ENCODE results near the gene BTBD19. TPM values are rescaled to one million over a fixed set of nuclear protein-coding genes. Genes with fewer than 3 reads are reported as not detected.

BTBD19 gene
- polyA plus RNA-seq, 2 of the 4 experiments (the other 2 are of a cell fraction) = 4.7 to 7.4 TPM

- TF ChIP-seq, protein P1, sequence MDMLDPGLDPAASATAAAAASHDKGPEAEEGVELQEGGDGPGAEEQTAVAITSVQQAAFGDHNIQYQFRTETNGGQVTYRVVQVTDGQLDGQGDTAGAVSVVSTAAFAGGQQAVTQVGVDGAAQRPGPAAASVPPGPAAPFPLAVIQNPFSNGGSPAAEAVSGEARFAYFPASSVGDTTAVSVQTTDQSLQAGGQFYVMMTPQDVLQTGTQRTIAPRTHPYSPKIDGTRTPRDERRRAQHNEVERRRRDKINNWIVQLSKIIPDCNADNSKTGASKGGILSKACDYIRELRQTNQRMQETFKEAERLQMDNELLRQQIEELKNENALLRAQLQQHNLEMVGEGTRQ (IDR thresholded peaks at IDR 0.05) = peak; percentile 57
- TF ChIP-seq RCOR1 (IDR thresholded peaks at IDR 0.05; ENCODE audit: low read depth, low read length) (no peak), FOSB (CRISPR knock-in tag; IDR thresholded peaks at IDR 0.05) (no peak), RNF2 (IDR thresholded peaks at IDR 0.05; ENCODE audit: borderline replicate concordance, low read depth) (no peak), RAD21 (conservative IDR thresholded peaks at IDR 0.05 in 1 of 2, IDR thresholded peaks at IDR 0.05 in 1 of 2) (peak; percentile 68 to 74), NPAS2 (CRISPR knock-in tag; IDR thresholded peaks at IDR 0.05; ENCODE audit: borderline replicate concordance) (peak; percentile 61; the same call in 1 of the 2 replicates), POLR2A (IDR thresholded peaks at IDR 0.05; ENCODE audit: low read length) (peak; percentile 40)
- TF ChIP-seq, protein P2, sequence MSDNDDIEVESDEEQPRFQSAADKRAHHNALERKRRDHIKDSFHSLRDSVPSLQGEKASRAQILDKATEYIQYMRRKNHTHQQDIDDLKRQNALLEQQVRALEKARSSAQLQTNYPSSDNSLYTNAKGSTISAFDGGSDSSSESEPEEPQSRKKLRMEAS (IDR thresholded peaks at IDR 0.05) = peak; percentile 98
Measured at GRCh38 chr1:44786138-44786840, 22.0 kb upstream of the BTBD19 start (continued).

GRCh38 chr1:44786841-44787426, 21.4 kb upstream of the BTBD19 start:
- H3K27ac ChIP-seq = peak overlapping the region; percentile 89 to 93
- WGBS (ENCODE audit: missing lambda C conversion rate) = 85% methylated on average over 7 of the region's 9 CpGs

DNA sequence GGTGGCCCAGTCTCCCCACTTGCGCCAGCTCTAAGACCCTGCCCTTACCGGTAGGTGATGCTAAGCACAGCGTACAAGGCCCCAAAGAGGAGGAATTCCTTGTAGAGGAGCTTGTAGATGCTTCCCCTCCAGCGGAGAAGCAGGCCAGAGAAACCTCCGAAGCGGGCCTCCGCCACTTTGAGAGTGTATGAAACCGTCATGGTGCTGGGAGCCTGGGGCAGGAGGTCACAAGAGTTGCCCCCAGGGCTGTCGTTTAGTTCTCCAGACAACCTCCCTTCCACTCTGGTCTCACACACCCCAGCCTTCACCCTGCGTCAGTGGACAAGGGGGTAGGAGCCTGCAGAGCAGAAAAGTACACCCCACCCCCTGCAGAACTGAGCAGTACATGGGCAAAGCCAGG, 20.8 kb upstream of the BTBD19 start:
- WGBS (ENCODE audit: missing lambda C conversion rate) = 98% methylated on average over 8 of the region's 10 CpGs
- Histone ChIP-seq H3K4me2 (no peak overlapping the region), H3K27ac (no peak overlapping the region), H3K4me3 (no peak overlapping the region), H3K9me3 (no peaks in the 10 kb centered on the region), H3K4me1 (peaks cover 6% of the 10 kb centered on the region)
- ChIA-PET POLR2A (interaction anchor here (0.5 to 1.4 kb wide), 3 partner anchors 12 to 75 kb away, joined by 6 to 8 read pairs (median 7); partner anchors contain the start of genes PLK3 and RPS8), CTCF (interaction anchor here (0.7 to 7.1 kb wide), 10 partner anchors 9 to 516 kb away, joined by 3 to 44 read pairs (median 8); partner anchors contain the start of genes PLK3, RNU5D-1 and RPS8)
- no peak for FAIRE-seq
- ATAC-seq = no peak
- DNase-seq (ENCODE audit: low read depth in 1 of 2, low spot score in 1 of 2) = no peak
- TF ChIP-seq RAD21 (conservative IDR thresholded peaks at IDR 0.05 in 1 of 2, IDR thresholded peaks at IDR 0.05 in 1 of 2) = no peak
- TF ChIP-seq RFX5 (IDR thresholded peaks at IDR 0.05) = no peak
- TF ChIP-seq, protein P3, sequence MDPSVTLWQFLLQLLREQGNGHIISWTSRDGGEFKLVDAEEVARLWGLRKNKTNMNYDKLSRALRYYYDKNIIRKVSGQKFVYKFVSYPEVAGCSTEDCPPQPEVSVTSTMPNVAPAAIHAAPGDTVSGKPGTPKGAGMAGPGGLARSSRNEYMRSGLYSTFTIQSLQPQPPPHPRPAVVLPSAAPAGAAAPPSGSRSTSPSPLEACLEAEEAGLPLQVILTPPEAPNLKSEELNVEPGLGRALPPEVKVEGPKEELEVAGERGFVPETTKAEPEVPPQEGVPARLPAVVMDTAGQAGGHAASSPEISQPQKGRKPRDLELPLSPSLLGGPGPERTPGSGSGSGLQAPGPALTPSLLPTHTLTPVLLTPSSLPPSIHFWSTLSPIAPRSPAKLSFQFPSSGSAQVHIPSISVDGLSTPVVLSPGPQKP (IDR thresholded peaks at IDR 0.05; ENCODE audit: low read depth, low read length) = no peak
- TF ChIP-seq HMGXB4 (CRISPR knock-in tag; IDR thresholded peaks at IDR 0.05; ENCODE audit: borderline replicate concordance) = no peak
- TF ChIP-seq EHF (CRISPR knock-in tag; IDR thresholded peaks at IDR 0.05) = no peak
- TF ChIP-seq JUN (IDR thresholded peaks at IDR 0.05) = no peak
- no peak for TF ChIP-seq NR3C1 (IDR thresholded peaks at IDR 0.05)
- TF ChIP-seq, protein P2 (IDR thresholded peaks at IDR 0.05) = no peak
- TF ChIP-seq HEYL (CRISPR knock-in tag; IDR thresholded peaks at IDR 0.05) = no peak
- no peak for TF ChIP-seq MYC (IDR thresholded peaks at IDR 0.05; ENCODE audit: borderline replicate concordance, low read length)
- TF ChIP-seq POLR2AphosphoS2 (conservative IDR thresholded peaks at IDR 0.05; ENCODE audit: low read length) = no peak
- TF ChIP-seq FOSB (CRISPR knock-in tag; IDR thresholded peaks at IDR 0.05) = no peak
- TF ChIP-seq, protein P4, sequence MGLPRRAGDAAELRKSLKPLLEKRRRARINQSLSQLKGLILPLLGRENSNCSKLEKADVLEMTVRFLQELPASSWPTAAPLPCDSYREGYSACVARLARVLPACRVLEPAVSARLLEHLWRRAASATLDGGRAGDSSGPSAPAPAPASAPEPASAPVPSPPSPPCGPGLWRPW (IDR thresholded peaks at IDR 0.05) = no peak

More at GRCh38 chr1:44786841-44787426, 21.4 kb upstream of the BTBD19 start:
- Histone ChIP-seq H3K4me3 (peak overlapping the region; percentile 49; the same call in 2 of the 3 replicates), H3K9me3 (no peaks in the 10 kb centered on the region), H3K4me1 (peaks cover 6% of the 10 kb centered on the region), H3K4me2 (peak overlapping the region; percentile 97)
- FAIRE-seq (no peak), DNase-seq (ENCODE audit: low read depth in 1 of 2, low spot score in 1 of 2) (no peak), ATAC-seq (no peak)
- TF ChIP-seq SREBF2 (IDR thresholded peaks at IDR 0.05) (no peak), HEYL (CRISPR knock-in tag; IDR thresholded peaks at IDR 0.05) (no peak), TP53 (CRISPR knock-in tag; IDR thresholded peaks at IDR 0.05) (no peak), POLR2AphosphoS2 (conservative IDR thresholded peaks at IDR 0.05; ENCODE audit: low read length) (no peak), EHF (CRISPR knock-in tag; IDR thresholded peaks at IDR 0.05) (no peak), ZC3H11A (IDR thresholded peaks at IDR 0.05) (no peak), ZSCAN20 (CRISPR knock-in tag; IDR thresholded peaks at IDR 0.05) (no peak), CHD4 (IDR thresholded peaks at IDR 0.05; ENCODE audit: borderline replicate concordance) (no peak), FOSL2 (IDR thresholded peaks at IDR 0.05) (no peak), FOSL2 (CRISPR knock-in tag; IDR thresholded peaks at IDR 0.05) (no peak), MAZ (IDR thresholded peaks at IDR 0.05; ENCODE audit: borderline replicate concordance, low read depth, low read length) (no peak), MAFK (IDR thresholded peaks at IDR 0.05; ENCODE audit: partially characterized antibody) (no peak), SMC3 (IDR thresholded peaks at IDR 0.05) (no peak)
- TF ChIP-seq, protein P4 (IDR thresholded peaks at IDR 0.05) = no peak
- TF ChIP-seq, protein P5, sequence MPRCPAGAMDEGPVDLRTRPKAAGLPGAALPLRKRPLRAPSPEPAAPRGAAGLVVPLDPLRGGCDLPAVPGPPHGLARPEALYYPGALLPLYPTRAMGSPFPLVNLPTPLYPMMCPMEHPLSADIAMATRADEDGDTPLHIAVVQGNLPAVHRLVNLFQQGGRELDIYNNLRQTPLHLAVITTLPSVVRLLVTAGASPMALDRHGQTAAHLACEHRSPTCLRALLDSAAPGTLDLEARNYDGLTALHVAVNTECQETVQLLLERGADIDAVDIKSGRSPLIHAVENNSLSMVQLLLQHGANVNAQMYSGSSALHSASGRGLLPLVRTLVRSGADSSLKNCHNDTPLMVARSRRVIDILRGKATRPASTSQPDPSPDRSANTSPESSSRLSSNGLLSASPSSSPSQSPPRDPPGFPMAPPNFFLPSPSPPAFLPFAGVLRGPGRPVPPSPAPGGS (IDR thresholded peaks at IDR 0.05) = no peak
- ChIA-PET CTCF (interaction anchor here (0.7 to 7.1 kb wide), 16 partner anchors 9 to 712 kb away, joined by 3 to 44 read pairs (median 5); partner anchors contain the start of genes KIF2C, PLK3, RNU5D-1 and RPS8), POLR2A (interaction anchor here (0.6 to 1.6 kb wide), 3 partner anchors 11 to 753 kb away, joined by 3 to 11 read pairs (median 7); partner anchors contain the start of genes PLK3 and RPS8)
